Ovary (tissue), 9 donors: ENCODE results near the gene ENTPD8. TPM values are rescaled to one million over a fixed set of nuclear protein-coding genes. Genes with fewer than 3 reads are reported as not detected.
A peak's percentile ranks its signal among the peaks of the same experiment; 100 is the strongest.

Experiments
- DNase-seq, 5 donors: peaks; one replicate each; pipeline ENCODE4 v3.0.0-alpha.2; 2019 to 2020
- H3K27ac ChIP-seq, 2 donors: fragments of 200-600 bp; one replicate each; pipeline versions ENCODE4 v1.5.1 to v1.8.0; 2019 to 2022
- H3K27me3 ChIP-seq: fragments of 200-600 bp; one replicate; pipeline ENCODE4 v1.8.0; 2022
- H3K36me3 ChIP-seq: fragments of 200-600 bp; sonication (generic); one replicate; pipeline ENCODE4 v1.5.1; 2019
- H3K4me1 ChIP-seq: one replicate; pipeline ENCODE4 v1.8.1; 2013; ENCODE audit warnings: mild to moderate bottlenecking, moderate library complexity; ENCODE audit not compliant: insufficient read depth
- H3K4me3 ChIP-seq: fragments of 200-600 bp; sonication (generic); one replicate; pipeline ENCODE4 v1.5.1; 2017
- H3K9me3 ChIP-seq, 2 donors: fragments of 200-600 bp in 1 of 2; sonication (generic) in 1 of 2; one replicate each; pipeline versions ENCODE4 v1.5.1 to v1.8.1; 2013 to 2019; ENCODE audit warnings: mild to moderate bottlenecking in 1 of 2, moderate library complexity in 1 of 2
- CTCF ChIP-seq, 3 donors: fragments of 450-650 bp in 2 of 3; fragments of 200-600 bp in 1 of 3; IDR thresholded peaks; one replicate each; pipeline versions ENCODE4 v1.5.1 to v1.8.0; 2016 to 2022; ENCODE audit warnings: antibody characterized with exemption in 3 of 3, mild to moderate bottlenecking in 1 of 3
- EP300 ChIP-seq: sonication (generic); formaldehyde crosslinking; IDR thresholded peaks from one replicate; pipeline ENCODE4 v1.6.1; 2017; ENCODE audit warnings: antibody characterized with exemption
- POLR2A ChIP-seq: fragments of 450-650 bp; IDR thresholded peaks from one replicate; pipeline ENCODE4 v1.6.1; 2017; ENCODE audit warnings: antibody characterized with exemption, mild to moderate bottlenecking, moderate library complexity
- WGBS, 3 donors: extraction: QIAGEN DNeasy Blood & Tissue Kit in 1 of 3; methylation state at CpG; one replicate each; pipeline versions ENCODE4 v1.1.5 to v1.1.7; 2013 to 2017; 5-methylcytosine and 5-hydroxymethylcytosine counted together
- intact Hi-C, 4 donors: fragments of 100-400 bp; cut with DNase I; formaldehyde crosslinking; loops; one replicate each; pipeline versions ENCODE4 v1.11.0 to v1.15.1; 2022 to 2023
- polyA plus RNA-seq, 2 donors: library from polyadenylated mRNA; stranded (reverse); fragments of 200-250 nt in 1 of 2; fragments of 350-450 nt in 1 of 2; fragmentation: Illumina TruSeq in 1 of 2; extraction: RNeasy Lipid Tissue Mini Kit (QIAGEN cat#74804) in 1 of 2; gene quantifications; one replicate each; pipeline ENCODE4 v1.2.3, GENCODE V29; 2013 to 2014
- total RNA-seq, 7 donors: library from RNA; depleted of rRNA in 2 of 7; stranded (reverse); fragments of >200 nt in 2 of 7; fragmentation: NEBNext Ultra II Directional in 3 of 7; extraction: Animal tissue kit (Norgen Biotek cat#: 25700) in 3 of 7; gene quantifications; one replicate each; pipeline versions ENCODE4 v1.1.0 to v1.2.4, GENCODE V29; 2016 to 2023
- donor health status: DM: no; HTN: no; CAD: no; lungs with moderate emphysema.
- donor health status: DM: no; HTN: no; CAD: no.
- donor health status: Bipolar disorder and iron deficiency.
- donor health status: DM: yes; HTN: yes; CAD: no.
- donor health status: DM: no; HTN: no; CAD: no.
- donor health status: DM: yes; HTN: yes; CAD: no.

ENTPD8 gene
- total and polyA plus RNA-seq, 9 donors: 0.10 to 0.57 (median 0.17) TPM; not detected in 3

GRCh38 chr9:137456061-137456863 lies 15.1 kb upstream of the ENTPD8 start:
- H3K4me1 ChIP-seq: peaks cover 15% of the 10 kb centered on the region
- H3K9me3 ChIP-seq: no peaks in the 10 kb centered on the region
- no peak overlapping the region for H3K4me3 ChIP-seq
- no peaks in the 10 kb centered on the region for H3K27me3 ChIP-seq
- intact Hi-C loops: no loop called here
- peak in 3 of 5 donors; percentile 17 to 43 (median 21) for DNase-seq
- H3K27ac ChIP-seq: peak overlapping the region in 1 of 2 donors; percentile 38
- TF ChIP-seq EP300: no peak
- no peak for TF ChIP-seq CTCF (IDR thresholded peaks at IDR 0.05)
- TF ChIP-seq POLR2A: no peak
- 56 to 59% (median 57%) methylated on average over 12 of the region's 12 CpGs for WGBS, 3 donors
- no peaks in the 10 kb centered on the region for H3K36me3 ChIP-seq

GRCh38 chr9:137455359-137455991 lies 14.3 kb upstream of the ENTPD8 start:
- 82 to 84% (median 83%) methylated on average over 18 of the region's 18 CpGs for WGBS, 3 donors
- peak in 4 of 5 donors; percentile 12 to 43 (median 30) for DNase-seq
- intact Hi-C loops: no loop called here
- Histone ChIP-seq H3K36me3 (no peaks in the 10 kb centered on the region), H3K9me3 (no peaks in the 10 kb centered on the region), H3K27ac (no peak overlapping the region), H3K27me3 (no peaks in the 10 kb centered on the region), H3K4me3 (no peak overlapping the region), H3K4me1 (peaks cover 15% of the 10 kb centered on the region)
- TF ChIP-seq CTCF (IDR thresholded peaks at IDR 0.05) (no peak), POLR2A (no peak), EP300 (no peak)

- TF ChIP-seq CTCF (IDR thresholded peaks at IDR 0.05): no peak
- TF ChIP-seq POLR2A: no peak
- TF ChIP-seq EP300: no peak
- peak; percentile 51 to 77 (median 64) for DNase-seq
- WGBS, 3 donors: 48 to 52% (median 51%) methylated on average over 25 to 30 of the region's 30 CpGs
- no peak overlapping the region for H3K27ac ChIP-seq
- H3K36me3 ChIP-seq: no peaks in the 10 kb centered on the region
- intact Hi-C loops: no loop called here
- H3K27me3 ChIP-seq: no peaks in the 10 kb centered on the region
- peak overlapping the region; percentile 28 for H3K4me3 ChIP-seq
- H3K9me3 ChIP-seq: no peaks in the 10 kb centered on the region
- H3K4me1 ChIP-seq: peaks cover 15% of the 10 kb centered on the region
Measured at GRCh38 chr9:137454597-137455358, 13.6 kb upstream of the ENTPD8 start.

GRCh38 chr9:137454145-137454596 lies 13.0 kb upstream of the ENTPD8 start:
- WGBS, 3 donors: 21 to 27% (median 23%) methylated on average over 22 to 23 of the region's 24 CpGs
- H3K4me3 ChIP-seq: peak overlapping the region; percentile 28
- intact Hi-C loops: no loop called here
- H3K9me3 ChIP-seq: no peaks in the 10 kb centered on the region
- no peak overlapping the region for H3K27ac ChIP-seq
- H3K27me3 ChIP-seq: no peaks in the 10 kb centered on the region
- TF ChIP-seq CTCF (IDR thresholded peaks at IDR 0.05): no peak
- TF ChIP-seq EP300: no peak
- no peak for TF ChIP-seq POLR2A
- H3K36me3 ChIP-seq: no peaks in the 10 kb centered on the region
- peaks cover 13% of the 10 kb centered on the region for H3K4me1 ChIP-seq
- DNase-seq: peak; percentile 49 to 81 (median 72)
